Glomerular visceral epithelial cell (primary cell): ENCODE measurements around the gene PSORS1C2.
"Not testable (repeated sequence)": the region's sequence is repeated elsewhere in the genome, so short reads cannot be mapped to it uniquely, and the experiment has no call there.

Experiments used
- DNase-seq: peaks from one replicate; pipeline ENCODE4 v3.0.0-alpha.2; 2016; ENCODE audit errors: extremely low spot score

Gene PSORS1C2

GRCh38 chr6:31165986-31166385 lies 27.1 kb upstream of the PSORS1C2 start:
- DNase-seq = no peak

GRCh38 chr6:31165064-31165832 lies 26.4 kb upstream of the PSORS1C2 start:
- DNase-seq = not testable (repeated sequence)

- DNase-seq = not testable (repeated sequence)
These were observed 25.7 kb upstream of the PSORS1C2 start for GRCh38 chr6:31164475-31165063.

- no peak for DNase-seq
These were observed 25.1 kb upstream of the PSORS1C2 start for GRCh38 chr6:31163922-31164321.

- no peak for DNase-seq
These were observed 23.7 kb upstream of the PSORS1C2 start for GRCh38 chr6:31162463-31163165.

GRCh38 chr6:31161216-31162126 lies 22.6 kb upstream of the PSORS1C2 start:
- DNase-seq = no peak

GRCh38 chr6:31158863-31159855 lies 20.3 kb upstream of the PSORS1C2 start:
- DNase-seq = peak; percentile 60

GRCh38 chr6:31158140-31158862 lies 19.4 kb upstream of the PSORS1C2 start, which contains the start of gene TCF19:
Gene TCF19, plus strand, starts transcription at chr6:31158589. Its CDS starts 881 bp downstream, at chr6:31159470.
- peak; percentile 100 for DNase-seq

- no peak for DNase-seq
These were observed 18.8 kb upstream of the PSORS1C2 start, which contains the start of gene CCHCR1 for GRCh38 chr6:31157513-31158139. Gene CCHCR1, minus strand, starts transcription at chr6:31157802. Its CDS starts 202 bp downstream, at chr6:31157600.

- no peak for DNase-seq
These were observed 17.8 kb upstream of the PSORS1C2 start for GRCh38 chr6:31156641-31157040.

- DNase-seq = no peak
These were observed 15.6 kb upstream of the PSORS1C2 start for GRCh38 chr6:31154436-31154835.

GRCh38 chr6:31152781-31153180 lies 13.9 kb upstream of the PSORS1C2 start:
- DNase-seq = peak; percentile 69

- no peak for DNase-seq
These were observed 11.1 kb upstream of the PSORS1C2 start for GRCh38 chr6:31149827-31150447.

- no peak for DNase-seq
These were observed 6.5 kb upstream of the PSORS1C2 start for GRCh38 chr6:31145386-31145785.

- DNase-seq = no peak
These were observed 6.1 kb upstream of the PSORS1C2 start for GRCh38 chr6:31144970-31145340.

- no peak for DNase-seq
These were observed 5.6 kb upstream of the PSORS1C2 start for GRCh38 chr6:31144296-31144969.

- DNase-seq = peak; percentile 93
These were observed 4.3 kb upstream of the PSORS1C2 start for GRCh38 chr6:31143148-31143547.

- no peak for DNase-seq
These were observed 3.5 kb upstream of the PSORS1C2 start for GRCh38 chr6:31142361-31142761.
